Stimulated activated CD8-positive, alpha-beta memory T cell treated with anti-CD3 and anti-CD28 coated beads, Interleukin-7, amount 100 ng/mL, for 24 hours (primary cell): ENCODE data around the gene EP400.
"Not testable (repeated sequence)": the region's sequence is repeated elsewhere in the genome, so short reads cannot be mapped to it uniquely, and the experiment has no call there.

Experiments used
- DNase-seq: peaks from one replicate; pipeline ENCODE4 v3.0.0-alpha.2; 2020; ENCODE audit warnings: low read depth

EP400 gene

GRCh38 chr12:132066749-132067148 is 117.0 kb downstream of the EP400 start:
- DNase-seq, result no peak

GRCh38 chr12:132067182-132067581 is 117.4 kb downstream of the EP400 start:
- DNase-seq, result no peak

GRCh38 chr12:132068250-132068649 is 118.5 kb downstream of the EP400 start:
- no peak for DNase-seq

- no peak for DNase-seq
These were observed 119.7 kb downstream of the EP400 start for GRCh38 chr12:132069336-132069985.

GRCh38 chr12:132070298-132070697 is 120.6 kb downstream of the EP400 start:
- no peak for DNase-seq

GRCh38 chr12:132071040-132071810 is 121.5 kb downstream of the EP400 start:
- no peak for DNase-seq

GRCh38 chr12:132071830-132072384 is 122.2 kb downstream of the EP400 start:
- DNase-seq, result no peak

GRCh38 chr12:132074216-132074615 is 124.5 kb downstream of the EP400 start:
- no peak for DNase-seq

GRCh38 chr12:132075026-132075713 is 125.4 kb downstream of the EP400 start:
- no peak for DNase-seq

- no peak for DNase-seq
These were observed 126.2 kb downstream of the EP400 start for GRCh38 chr12:132075714-132076553.

GRCh38 chr12:132076711-132077110 is 127.0 kb downstream of the EP400 start:
- no peak for DNase-seq

GRCh38 chr12:132077322-132078100 is 127.8 kb downstream of the EP400 start:
- DNase-seq, result no peak

GRCh38 chr12:132078190-132078589 is 128.4 kb downstream of the EP400 start:
- no peak for DNase-seq

GRCh38 chr12:132079200-132079599 is 129.5 kb downstream of the EP400 start:
- no peak for DNase-seq

GRCh38 chr12:132079695-132080094 is 130.0 kb downstream of the EP400 start:
- no peak for DNase-seq

- DNase-seq, result not testable (repeated sequence)
These were observed 130.8 kb downstream of the EP400 start for GRCh38 chr12:132080515-132080914.

- DNase-seq, result no peak
These were observed 131.7 kb downstream of the EP400 start for GRCh38 chr12:132081423-132081822.

- DNase-seq, result no peak
These were observed 133.8 kb downstream of the EP400 start for GRCh38 chr12:132083614-132083940.

GRCh38 chr12:132083941-132084620 is 134.3 kb downstream of the EP400 start:
- DNase-seq, result peak; percentile 73

GRCh38 chr12:132084621-132085290 is 135.0 kb downstream of the EP400 start:
- DNase-seq, result peak; percentile 24
